ENCODE measurements around the gene NMNAT2.

NMNAT2 gene

DNA sequence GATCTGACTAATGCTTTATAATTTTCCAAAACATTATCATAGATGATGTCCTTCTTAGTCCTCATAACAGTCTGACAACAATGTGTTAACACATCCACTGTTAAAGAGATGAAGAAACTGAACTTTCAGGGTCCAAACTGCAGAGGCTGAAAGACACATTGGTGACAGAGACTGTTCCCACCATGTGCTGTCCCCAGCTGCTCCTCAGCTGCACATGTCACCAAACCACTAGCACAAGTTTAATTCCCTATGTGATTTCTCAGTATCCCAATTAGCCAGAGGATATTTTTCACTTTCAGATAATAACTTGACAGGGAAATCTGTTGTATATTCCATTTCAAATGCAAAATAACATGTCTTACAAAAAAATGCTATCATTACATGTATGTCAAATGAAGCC, 207.5 kb downstream of the NMNAT2 start:
- Histone ChIP-seq H3K4me3 (ENCODE audit: low read length in 2 of 2) (no peak overlapping the region), H3K4me1 (ENCODE audit: control insufficient read depth in 2 of 2, insufficient read depth in 2 of 2, low read length in 2 of 2) (no peaks in the 10 kb centered on the region), H3K9ac (ENCODE audit: low read depth in 1 of 2, low read length in 2 of 2) (no peak overlapping the region), H3K27ac (ENCODE audit: low read depth in 2 of 2, low read length in 2 of 2) (no peak overlapping the region), H3K27me3 (ENCODE audit: control insufficient read depth in 2 of 2, insufficient read depth in 2 of 2, low read length in 2 of 2) (no peaks in the 10 kb centered on the region), H3K9me3 (ENCODE audit: control insufficient read depth in 2 of 2, low read length in 2 of 2) (no peaks in the 10 kb centered on the region), H3K36me3 (ENCODE audit: control insufficient read depth in 2 of 2, insufficient read depth in 2 of 2, low read length in 2 of 2) (peaks cover 0 to 10% of the 10 kb centered on the region in 2 donors)

DNA sequence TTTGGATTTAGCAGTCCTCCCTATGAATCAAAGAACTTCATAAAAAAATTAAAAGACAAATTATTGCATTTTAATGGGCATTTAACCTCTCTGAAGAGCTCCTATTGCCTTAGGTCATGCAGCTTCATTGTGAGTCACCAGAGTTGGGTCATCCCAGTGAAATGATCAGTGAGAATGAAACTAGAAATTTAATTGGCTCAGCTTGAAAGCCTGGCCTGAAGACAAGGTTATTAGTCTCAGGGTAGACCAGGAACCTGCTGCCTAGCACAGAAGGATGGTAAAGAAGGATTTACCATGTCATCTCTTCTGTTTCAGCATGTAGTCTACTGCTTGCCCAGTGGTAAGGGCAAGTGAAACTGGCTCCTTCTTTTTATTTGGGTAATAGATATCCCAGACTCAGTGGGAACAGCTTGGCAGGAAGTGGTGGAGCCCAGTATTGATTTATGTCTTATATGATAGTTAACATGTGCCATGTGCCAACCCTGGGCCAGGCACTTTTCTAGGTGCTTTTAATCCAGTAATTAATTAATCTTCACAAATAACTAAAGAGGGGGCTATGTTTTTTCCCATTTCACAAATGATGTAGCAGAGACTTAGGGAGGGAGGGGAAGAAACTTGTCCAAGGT, 208.5 kb downstream of the NMNAT2 start:
- H3K9me3 ChIP-seq (ENCODE audit: control insufficient read depth in 2 of 2, low read length in 2 of 2) = no peaks in the 10 kb centered on the region
- no peak overlapping the region for H3K27ac ChIP-seq (ENCODE audit: low read depth in 2 of 2, low read length in 2 of 2)
- H3K4me3 ChIP-seq (ENCODE audit: low read length in 2 of 2) = no peak overlapping the region
- no peak overlapping the region for H3K9ac ChIP-seq (ENCODE audit: low read depth in 1 of 2, low read length in 2 of 2)
- no peaks in the 10 kb centered on the region for H3K27me3 ChIP-seq (ENCODE audit: control insufficient read depth in 2 of 2, insufficient read depth in 2 of 2, low read length in 2 of 2)
- no peaks in the 10 kb centered on the region for H3K4me1 ChIP-seq (ENCODE audit: control insufficient read depth in 2 of 2, insufficient read depth in 2 of 2, low read length in 2 of 2)
- peaks cover 0 to 4% of the 10 kb centered on the region in 2 donors for H3K36me3 ChIP-seq (ENCODE audit: control insufficient read depth in 2 of 2, insufficient read depth in 2 of 2, low read length in 2 of 2)

DNA sequence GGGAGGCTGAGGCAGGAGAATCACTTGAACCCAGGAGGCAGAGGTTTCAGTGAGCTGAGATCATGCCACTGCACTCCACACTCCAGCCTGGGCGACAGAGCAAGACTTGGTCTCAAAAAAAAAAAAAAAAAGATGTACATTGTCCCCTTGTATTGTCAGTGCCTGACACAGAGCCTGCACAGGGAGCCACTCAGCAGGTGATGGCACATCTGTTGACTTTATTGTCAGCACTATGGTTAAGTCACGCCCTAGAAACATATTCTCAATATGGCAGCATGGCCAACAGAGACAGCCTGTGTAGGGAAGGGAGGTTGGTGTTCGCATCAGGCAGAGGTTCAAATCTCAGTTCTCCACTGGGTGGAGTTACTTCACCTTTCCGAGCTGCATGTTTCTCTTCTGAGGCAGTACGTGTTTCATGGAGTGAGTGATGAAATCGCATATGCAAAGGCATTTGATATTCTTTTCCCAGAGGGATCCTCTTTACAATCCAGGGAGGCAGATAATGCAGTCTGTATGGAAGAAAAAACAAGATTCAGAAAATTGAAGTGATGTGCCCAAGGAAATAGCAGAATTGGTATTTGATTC, 211.6 kb downstream of the NMNAT2 start:
- Histone ChIP-seq H3K36me3 (ENCODE audit: control insufficient read depth in 2 of 2, insufficient read depth in 2 of 2, low read length in 2 of 2) (peaks cover 0 to 4% of the 10 kb centered on the region in 2 donors), H3K9me3 (ENCODE audit: control insufficient read depth in 2 of 2, low read length in 2 of 2) (no peaks in the 10 kb centered on the region), H3K27me3 (ENCODE audit: control insufficient read depth in 2 of 2, insufficient read depth in 2 of 2, low read length in 2 of 2) (no peaks in the 10 kb centered on the region), H3K4me3 (ENCODE audit: low read length in 2 of 2) (no peak overlapping the region), H3K27ac (ENCODE audit: low read depth in 2 of 2, low read length in 2 of 2) (no peak overlapping the region), H3K9ac (ENCODE audit: low read depth in 1 of 2, low read length in 2 of 2) (no peak overlapping the region), H3K4me1 (ENCODE audit: control insufficient read depth in 2 of 2, insufficient read depth in 2 of 2, low read length in 2 of 2) (no peaks in the 10 kb centered on the region)

DNA sequence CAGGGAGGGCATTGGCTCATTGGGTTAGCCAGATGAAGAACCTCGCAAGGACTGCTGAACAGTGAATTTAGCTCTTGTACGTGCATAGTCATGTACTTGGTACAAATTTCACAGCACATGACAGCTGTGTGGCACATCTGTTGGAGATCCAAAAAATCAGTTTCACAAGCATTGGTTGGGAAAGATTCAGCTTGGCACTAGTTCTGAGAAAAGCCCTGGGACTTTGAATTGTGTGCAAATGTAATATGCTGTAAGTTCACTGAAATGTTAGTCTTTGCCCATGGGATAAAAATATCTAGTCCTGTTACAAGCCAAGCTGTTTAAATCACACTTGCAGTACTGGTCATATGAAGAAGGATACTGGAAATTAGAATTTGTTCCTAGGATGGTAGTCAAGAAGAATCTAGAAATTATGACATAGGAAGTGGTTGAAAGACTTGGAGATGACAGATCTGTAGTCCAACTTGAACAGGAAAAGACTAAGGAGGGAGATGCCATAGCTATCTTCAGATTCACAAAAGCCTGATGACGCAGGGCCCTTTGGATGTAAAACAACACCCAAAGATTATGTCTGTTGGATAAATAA, 212.9 kb downstream of the NMNAT2 start:
- Histone ChIP-seq H3K27ac (ENCODE audit: low read depth in 2 of 2, low read length in 2 of 2) (no peak overlapping the region), H3K9ac (ENCODE audit: low read depth in 1 of 2, low read length in 2 of 2) (no peak overlapping the region), H3K27me3 (ENCODE audit: control insufficient read depth in 2 of 2, insufficient read depth in 2 of 2, low read length in 2 of 2) (no peaks in the 10 kb centered on the region), H3K9me3 (ENCODE audit: control insufficient read depth in 2 of 2, low read length in 2 of 2) (no peaks in the 10 kb centered on the region), H3K36me3 (ENCODE audit: control insufficient read depth in 2 of 2, insufficient read depth in 2 of 2, low read length in 2 of 2) (peaks cover 0 to 4% of the 10 kb centered on the region in 2 donors), H3K4me1 (ENCODE audit: control insufficient read depth in 2 of 2, insufficient read depth in 2 of 2, low read length in 2 of 2) (no peaks in the 10 kb centered on the region), H3K4me3 (ENCODE audit: low read length in 2 of 2) (no peak overlapping the region)

DNA sequence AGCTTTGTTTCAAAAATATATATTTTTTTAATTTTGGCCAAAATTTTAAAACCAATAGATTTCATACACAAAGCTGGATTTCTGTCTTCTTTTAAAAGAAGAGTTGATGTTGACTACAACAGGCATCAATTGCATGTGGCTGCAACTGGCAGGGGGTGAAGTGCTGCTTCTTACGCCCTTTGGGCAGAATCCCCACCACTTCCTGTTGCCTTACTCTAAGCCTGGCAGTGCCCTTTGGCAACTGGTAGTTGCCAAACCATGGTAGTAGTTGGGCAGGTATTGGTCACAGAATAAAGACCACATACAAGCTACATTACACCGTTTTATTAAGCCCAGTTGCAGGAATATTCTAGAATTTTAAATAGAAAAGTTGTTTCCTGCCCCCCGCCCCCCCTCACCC, 215.1 kb downstream of the NMNAT2 start:
- Histone ChIP-seq H3K27ac (ENCODE audit: low read depth in 2 of 2, low read length in 2 of 2) (no peak overlapping the region), H3K4me1 (ENCODE audit: control insufficient read depth in 2 of 2, insufficient read depth in 2 of 2, low read length in 2 of 2) (no peaks in the 10 kb centered on the region), H3K4me3 (ENCODE audit: low read length in 2 of 2) (no peak overlapping the region), H3K9me3 (ENCODE audit: control insufficient read depth in 2 of 2, low read length in 2 of 2) (no peaks in the 10 kb centered on the region), H3K36me3 (ENCODE audit: control insufficient read depth in 2 of 2, insufficient read depth in 2 of 2, low read length in 2 of 2) (no peaks in the 10 kb centered on the region), H3K27me3 (ENCODE audit: control insufficient read depth in 2 of 2, insufficient read depth in 2 of 2, low read length in 2 of 2) (no peaks in the 10 kb centered on the region), H3K9ac (ENCODE audit: low read depth in 1 of 2, low read length in 2 of 2) (no peak overlapping the region)

DNA sequence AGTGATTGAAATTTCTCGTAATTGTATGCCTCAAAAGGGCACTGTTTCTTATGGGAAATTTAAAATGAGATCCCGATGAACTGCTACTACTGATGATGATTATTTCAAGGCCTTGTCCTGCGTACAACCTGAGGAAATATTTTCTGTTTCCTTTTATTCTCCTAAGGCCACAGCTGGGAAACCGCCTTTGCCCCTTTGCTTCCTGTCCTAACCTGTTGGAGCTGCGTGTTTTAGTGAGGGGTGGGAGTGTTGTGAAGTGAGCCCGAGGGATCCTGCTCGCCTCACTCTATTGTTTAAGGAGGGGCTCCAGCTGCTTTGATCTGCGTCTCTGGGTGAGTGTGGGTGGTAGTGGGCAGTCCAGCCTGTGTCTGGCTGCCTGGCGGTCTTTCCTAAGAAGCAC, 217.7 kb downstream of the NMNAT2 start:
- Histone ChIP-seq H3K9ac (ENCODE audit: low read depth in 1 of 2, low read length in 2 of 2) (no peak overlapping the region), H3K9me3 (ENCODE audit: control insufficient read depth in 2 of 2, low read length in 2 of 2) (no peaks in the 10 kb centered on the region), H3K4me1 (ENCODE audit: control insufficient read depth in 2 of 2, insufficient read depth in 2 of 2, low read length in 2 of 2) (no peaks in the 10 kb centered on the region), H3K27me3 (ENCODE audit: control insufficient read depth in 2 of 2, insufficient read depth in 2 of 2, low read length in 2 of 2) (no peaks in the 10 kb centered on the region), H3K27ac (ENCODE audit: low read depth in 2 of 2, low read length in 2 of 2) (no peak overlapping the region), H3K36me3 (ENCODE audit: control insufficient read depth in 2 of 2, insufficient read depth in 2 of 2, low read length in 2 of 2) (no peaks in the 10 kb centered on the region), H3K4me3 (ENCODE audit: low read length in 2 of 2) (no peak overlapping the region)

DNA sequence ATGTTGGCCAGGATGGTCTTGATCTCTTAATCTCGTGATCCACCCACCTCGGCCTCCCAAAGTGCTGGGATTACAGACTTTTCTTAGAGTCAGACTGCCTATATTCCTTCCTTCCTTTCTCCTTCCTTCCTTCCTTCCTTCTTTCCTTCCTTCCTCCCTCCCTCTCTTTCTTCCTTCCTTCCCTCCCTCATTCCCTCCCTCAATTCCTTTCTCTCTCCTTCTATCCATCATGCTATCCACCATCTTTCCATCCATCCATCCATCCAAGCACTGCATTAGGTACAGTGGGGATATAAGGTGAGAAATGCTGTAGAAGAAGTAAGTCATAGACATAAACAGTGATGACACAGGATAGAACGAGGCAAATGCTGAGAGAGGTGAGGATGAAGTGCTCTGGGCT, 218.9 kb downstream of the NMNAT2 start:
- Histone ChIP-seq H3K4me1 (ENCODE audit: control insufficient read depth in 2 of 2, insufficient read depth in 2 of 2, low read length in 2 of 2) (peaks cover 0 to 3% of the 10 kb centered on the region in 2 donors), H3K27me3 (ENCODE audit: control insufficient read depth in 2 of 2, insufficient read depth in 2 of 2, low read length in 2 of 2) (no peaks in the 10 kb centered on the region), H3K9ac (ENCODE audit: low read depth in 1 of 2, low read length in 2 of 2) (no peak overlapping the region), H3K36me3 (ENCODE audit: control insufficient read depth in 2 of 2, insufficient read depth in 2 of 2, low read length in 2 of 2) (no peaks in the 10 kb centered on the region), H3K4me3 (ENCODE audit: low read length in 2 of 2) (no peak overlapping the region), H3K9me3 (ENCODE audit: control insufficient read depth in 2 of 2, low read length in 2 of 2) (no peaks in the 10 kb centered on the region), H3K27ac (ENCODE audit: low read depth in 2 of 2, low read length in 2 of 2) (no peak overlapping the region)

DNA sequence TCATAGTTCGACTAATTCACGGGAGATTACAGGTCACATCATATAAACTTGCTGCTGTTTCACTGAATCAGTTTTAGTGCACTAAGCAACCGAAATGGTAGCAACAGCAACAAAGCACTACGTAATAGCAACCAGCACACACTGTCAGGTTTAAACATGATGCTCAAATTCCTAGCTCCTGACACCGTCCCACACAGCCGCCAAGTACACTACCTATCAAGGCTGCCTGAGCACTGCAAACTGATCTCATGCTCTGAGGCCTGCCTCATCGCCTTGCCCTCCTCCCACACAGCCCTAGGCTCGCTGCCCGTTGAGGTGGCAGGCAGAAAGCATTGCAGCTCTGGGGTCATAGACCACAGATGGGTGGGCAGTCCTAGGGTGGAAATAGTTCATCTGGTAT, 219.7 kb downstream of the NMNAT2 start:
- Histone ChIP-seq H3K9ac (ENCODE audit: low read depth in 1 of 2, low read length in 2 of 2) (no peak overlapping the region), H3K27ac (ENCODE audit: low read depth in 2 of 2, low read length in 2 of 2) (no peak overlapping the region), H3K4me1 (ENCODE audit: control insufficient read depth in 2 of 2, insufficient read depth in 2 of 2, low read length in 2 of 2) (peaks cover 0 to 3% of the 10 kb centered on the region in 2 donors)

More for the DNA sequence above, 219.7 kb downstream of the NMNAT2 start:
- H3K9me3 ChIP-seq (ENCODE audit: control insufficient read depth in 2 of 2, low read length in 2 of 2) = no peaks in the 10 kb centered on the region
- no peak overlapping the region for H3K4me3 ChIP-seq (ENCODE audit: low read length in 2 of 2)
- no peaks in the 10 kb centered on the region for H3K27me3 ChIP-seq (ENCODE audit: control insufficient read depth in 2 of 2, insufficient read depth in 2 of 2, low read length in 2 of 2)
- H3K36me3 ChIP-seq (ENCODE audit: control insufficient read depth in 2 of 2, insufficient read depth in 2 of 2, low read length in 2 of 2) = no peaks in the 10 kb centered on the region

Data from mucosa of rectum (tissue), 2 donors.